Dermis blood vessel endothelial cell (primary cell): ENCODE data around the gene PLA2G4B. TPM values are rescaled to one million over a fixed set of nuclear protein-coding genes. Genes with fewer than 3 reads are reported as not detected.

Source experiments
- DNase-seq: peaks from one replicate; pipeline ENCODE4 v3.0.0; 2010
- total RNA-seq: library from RNA; depleted of rRNA; stranded (reverse); fragments of >200 nt; gene quantifications from 2 replicates; pipeline ENCODE4 v1.2.3, GENCODE V29; 2014

PLA2G4B gene
- total RNA-seq, 1 donor from 2014 or later = 1.0 TPM

DNA sequence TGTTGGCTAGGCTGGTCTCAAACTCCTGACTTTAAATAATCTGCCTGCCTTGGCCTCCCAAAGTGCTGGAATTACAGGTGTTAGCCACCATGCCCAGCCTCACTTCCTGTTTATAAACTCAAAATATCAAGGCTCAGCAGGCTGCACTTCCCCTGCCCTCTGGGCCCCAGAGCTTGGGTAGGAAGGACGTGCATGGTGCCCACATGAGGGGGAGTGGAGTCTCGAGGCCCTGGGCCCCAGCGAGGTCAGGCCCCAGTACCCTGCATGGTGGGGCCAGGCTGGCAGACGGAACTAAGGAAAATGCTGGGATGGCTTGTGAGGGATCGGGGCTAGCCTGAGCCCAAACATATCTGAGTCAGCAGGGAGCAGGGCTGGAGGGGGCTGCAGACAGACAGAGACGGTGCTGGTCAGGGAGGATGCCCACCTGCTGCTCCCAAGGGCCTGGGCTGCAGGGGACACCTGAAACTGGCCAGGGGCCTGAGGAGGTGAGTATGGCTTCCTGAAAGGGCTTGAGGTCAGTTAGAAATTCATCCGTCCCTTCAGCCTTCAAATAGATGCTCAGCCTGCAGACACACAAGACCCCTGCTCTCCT lies 50.1 kb downstream of the PLA2G4B start:
- no peak for DNase-seq

DNA sequence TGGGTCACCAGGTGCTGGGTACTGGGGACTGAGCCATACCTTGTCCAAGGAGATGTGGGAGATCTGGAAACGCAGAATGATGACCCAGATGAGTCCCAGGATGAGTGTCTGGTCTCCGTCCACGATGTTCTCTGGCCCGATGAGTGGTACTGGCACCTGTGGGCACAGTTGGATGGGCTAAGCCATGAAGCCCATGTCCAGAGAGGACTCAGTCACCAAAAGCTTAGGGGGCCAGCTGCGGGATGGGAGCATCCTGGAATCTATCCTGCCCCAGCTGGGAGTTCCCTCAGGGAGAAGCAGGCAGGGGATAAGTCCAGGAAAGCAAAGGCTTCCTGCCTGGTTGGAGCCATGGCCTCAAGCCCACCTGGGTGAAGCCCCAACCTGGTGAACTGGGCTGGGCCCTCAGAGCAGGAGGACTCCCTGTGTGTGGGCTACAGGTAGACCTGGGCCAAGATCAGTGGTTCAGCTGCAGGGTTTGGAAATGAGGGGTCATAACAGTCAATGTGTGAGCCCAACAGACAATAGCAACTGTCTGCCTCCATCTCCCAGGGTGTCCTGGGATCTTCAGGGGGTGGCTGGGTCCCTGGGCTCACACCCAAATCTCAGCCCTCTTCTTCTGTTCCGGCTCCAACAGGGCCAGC lies 51.5 kb downstream of the PLA2G4B start:
- DNase-seq = no peak

DNA sequence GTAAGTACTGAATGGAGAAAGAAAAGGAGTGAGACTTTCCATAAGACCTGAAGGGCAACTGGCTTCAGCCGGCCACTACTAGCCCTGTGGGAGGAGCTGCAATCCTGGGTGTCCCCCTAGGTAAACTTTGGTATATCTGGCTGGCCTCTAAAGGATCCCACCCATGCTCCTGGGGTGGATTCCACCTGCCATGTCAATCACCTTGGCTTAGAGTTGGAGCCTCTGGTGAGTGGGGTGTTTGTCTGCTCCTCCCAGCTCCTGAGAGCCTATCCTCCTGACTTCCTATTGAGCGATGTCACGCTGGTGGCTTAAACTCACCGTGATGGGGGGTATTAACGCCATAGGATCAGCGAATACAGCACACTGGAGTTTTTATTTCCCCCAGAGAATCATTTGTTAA lies 52.6 kb downstream of the PLA2G4B start:
- no peak for DNase-seq

DNA sequence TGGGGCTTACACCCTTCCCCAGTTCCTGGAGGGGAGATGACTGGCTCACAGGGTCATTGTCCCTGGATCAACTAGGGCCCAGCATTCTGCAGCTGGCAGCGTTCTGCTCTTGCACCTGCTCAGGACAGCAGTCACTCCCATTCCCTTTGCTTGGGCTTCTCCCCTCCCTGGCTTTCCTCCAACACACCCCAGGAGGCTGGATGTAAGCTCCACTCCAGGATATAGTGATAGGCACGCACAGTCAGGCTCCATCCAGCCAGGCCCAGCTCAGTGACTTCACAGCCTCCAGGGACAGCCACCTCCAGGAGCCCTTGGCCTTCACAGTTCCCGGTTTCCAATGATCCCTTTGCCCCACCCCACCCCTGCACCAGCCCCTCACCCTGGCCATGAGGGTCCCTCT lies 53.3 kb downstream of the PLA2G4B start:
- DNase-seq = no peak

DNA sequence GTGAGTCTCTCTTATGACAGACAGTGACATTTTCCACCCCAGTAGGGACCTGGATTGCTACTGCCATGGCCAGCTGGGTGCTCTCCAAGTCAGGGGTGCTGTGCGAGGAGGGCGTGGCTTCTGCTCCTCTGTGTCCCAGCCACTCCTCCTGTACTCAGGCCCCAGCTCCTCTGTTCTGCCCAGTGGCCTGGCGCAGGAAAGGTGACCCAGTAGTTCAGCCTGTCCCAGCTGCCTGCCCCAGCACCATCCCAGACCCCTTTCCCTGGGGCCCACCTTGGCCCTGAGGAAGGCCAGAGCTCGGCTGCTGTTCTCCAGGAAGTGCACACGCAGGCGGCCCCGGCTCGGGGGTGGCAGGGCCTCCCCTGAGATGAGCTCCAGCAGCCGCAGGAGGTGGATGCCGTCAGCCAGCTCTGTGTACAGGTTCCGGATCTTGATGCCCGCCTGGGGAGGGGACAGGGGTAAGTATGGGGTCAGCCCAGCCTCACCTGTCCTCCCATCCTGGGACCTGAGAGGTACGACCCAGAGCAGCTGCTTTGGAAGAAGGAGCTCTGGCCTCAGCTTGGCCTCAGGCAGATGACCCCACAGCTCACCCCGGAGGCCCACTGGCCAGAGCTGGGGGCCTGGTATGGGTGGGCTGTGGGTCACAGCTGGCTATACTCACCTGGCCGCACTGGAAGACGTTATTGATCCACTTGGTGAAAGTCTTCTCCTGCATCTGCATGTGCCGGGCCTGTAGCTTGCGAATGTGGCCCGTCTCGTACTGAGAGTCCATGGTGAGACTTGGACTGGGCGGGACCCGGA lies 54.2 kb downstream of the PLA2G4B start:
- no peak for DNase-seq

DNA sequence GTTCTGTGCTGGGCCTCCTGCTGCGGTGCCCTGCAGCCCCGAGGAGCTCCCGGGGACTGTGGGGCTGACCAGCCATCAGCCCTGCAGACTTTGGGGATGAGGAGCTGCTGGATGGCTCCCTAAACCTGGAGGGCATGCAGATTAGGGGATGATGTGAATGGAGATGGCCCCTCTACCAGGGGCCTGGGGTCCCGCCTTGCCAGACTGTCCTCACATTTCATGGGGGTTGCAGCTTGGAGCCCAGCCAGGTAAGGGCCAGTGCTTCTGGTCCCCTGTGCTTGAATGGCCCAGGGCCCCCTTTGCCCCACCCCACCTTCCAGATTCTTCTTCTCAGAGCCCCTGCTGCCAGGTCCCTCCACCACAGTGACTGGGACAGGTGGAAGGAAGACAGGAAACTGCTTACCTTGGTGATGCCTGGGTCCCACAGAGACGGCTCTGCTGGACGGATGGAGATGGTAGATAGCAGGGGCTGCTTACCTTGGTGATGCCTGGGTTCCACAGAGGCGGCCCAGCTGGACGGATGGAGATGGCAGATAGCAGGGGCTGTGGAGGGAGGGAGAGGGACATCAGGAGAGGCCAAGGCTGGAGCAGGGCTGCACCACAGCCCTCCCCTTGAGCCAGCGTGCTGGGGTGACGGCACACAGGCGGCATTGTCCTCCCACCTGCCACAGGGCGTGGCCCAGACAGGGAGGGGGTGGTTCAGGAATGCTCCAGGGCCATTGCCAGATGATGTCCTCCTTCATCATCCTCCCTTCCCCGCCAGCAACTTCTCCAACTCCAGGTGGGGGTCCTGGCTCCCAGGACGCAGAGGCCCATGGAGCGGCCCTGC lies 55.0 kb downstream of the PLA2G4B start, which contains the start of gene SPTBN5:
SPTBN5 (minus strand) TSS at position 632 of the 829 bp plus-strand sequence; CDS start at position 76, 556 bp downstream.
- no peak for DNase-seq

DNA sequence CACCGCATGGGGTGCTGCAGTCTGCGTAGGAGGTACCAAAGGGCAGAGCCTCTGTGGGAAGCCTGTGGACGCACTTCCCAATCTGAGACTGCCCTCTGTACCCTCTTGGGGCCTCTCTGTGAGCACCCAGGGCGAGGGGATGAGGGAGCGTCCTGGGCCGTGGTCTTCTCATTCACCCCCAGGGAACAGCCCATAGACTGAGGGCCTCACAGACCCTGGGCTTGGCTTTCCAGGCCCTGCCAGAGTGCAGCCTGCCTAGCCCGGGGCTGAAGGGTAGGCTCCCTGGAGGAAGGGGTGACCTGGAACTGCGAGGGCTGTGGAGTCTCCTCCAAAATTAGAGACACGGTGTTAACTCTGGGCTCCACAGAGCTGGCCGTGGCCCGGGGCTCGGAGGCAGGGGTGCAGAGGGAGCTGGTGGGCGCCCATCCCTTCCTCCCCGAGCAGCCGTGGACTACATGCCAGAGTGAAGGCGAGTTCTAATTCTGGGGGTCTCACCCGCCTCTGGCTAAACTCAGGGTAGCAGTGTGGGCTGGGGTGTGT lies 55.7 kb downstream of the PLA2G4B start:
- DNase-seq = no peak

DNA sequence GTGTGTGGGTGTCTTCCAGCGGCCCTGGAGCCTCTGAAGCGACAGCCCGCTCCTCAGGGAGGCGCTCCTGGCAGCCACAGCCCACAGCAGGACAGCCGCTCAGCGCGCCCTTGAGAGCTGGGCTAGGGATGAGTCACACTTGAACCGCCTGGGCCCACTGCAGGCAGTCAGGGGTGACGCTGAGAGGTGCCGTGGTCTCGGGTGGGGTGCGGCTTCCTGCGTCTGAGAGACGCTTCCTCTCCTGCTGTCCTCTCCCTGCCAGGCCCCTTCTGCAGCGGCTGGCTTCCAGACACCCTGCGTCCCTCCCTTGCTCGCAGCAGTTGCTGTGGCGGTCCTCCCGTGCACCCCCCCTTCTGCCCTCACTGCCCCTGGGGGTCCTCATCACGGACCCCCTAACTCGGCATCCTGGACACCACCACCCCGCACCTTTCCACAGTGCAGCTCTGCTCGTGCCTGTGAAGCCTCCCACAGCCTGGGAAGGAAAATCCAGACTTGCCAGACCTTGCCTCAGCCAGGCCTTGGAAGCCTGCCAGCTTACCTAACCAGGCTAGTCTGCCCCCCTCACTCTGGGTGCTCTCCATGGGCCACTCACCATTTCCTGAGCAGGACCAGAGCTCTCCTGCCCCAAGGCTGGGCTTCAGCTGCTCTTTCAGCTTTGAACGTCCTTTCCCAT lies 56.3 kb downstream of the PLA2G4B start:
- peak; percentile 85 for DNase-seq

DNA sequence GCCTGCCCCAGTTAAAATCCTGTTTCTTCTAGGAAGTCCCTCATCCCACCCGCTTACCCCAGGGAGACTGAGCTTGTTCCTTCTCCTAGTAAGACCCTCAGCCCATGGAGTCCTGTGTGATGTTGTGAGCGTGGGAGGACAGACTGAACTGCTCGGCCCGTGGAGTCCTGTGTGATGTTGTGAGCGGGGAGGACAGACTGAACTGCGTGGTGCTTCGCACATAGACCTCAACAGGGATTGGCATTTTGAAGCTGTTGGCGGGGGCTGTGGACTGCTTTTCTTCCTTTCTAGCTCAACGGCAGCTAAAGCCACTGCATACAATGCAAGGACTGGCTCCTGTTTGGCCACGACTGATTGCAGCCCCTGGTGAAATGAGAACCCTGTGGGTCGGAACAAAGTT lies 56.8 kb downstream of the PLA2G4B start:
- DNase-seq = no peak

DNA sequence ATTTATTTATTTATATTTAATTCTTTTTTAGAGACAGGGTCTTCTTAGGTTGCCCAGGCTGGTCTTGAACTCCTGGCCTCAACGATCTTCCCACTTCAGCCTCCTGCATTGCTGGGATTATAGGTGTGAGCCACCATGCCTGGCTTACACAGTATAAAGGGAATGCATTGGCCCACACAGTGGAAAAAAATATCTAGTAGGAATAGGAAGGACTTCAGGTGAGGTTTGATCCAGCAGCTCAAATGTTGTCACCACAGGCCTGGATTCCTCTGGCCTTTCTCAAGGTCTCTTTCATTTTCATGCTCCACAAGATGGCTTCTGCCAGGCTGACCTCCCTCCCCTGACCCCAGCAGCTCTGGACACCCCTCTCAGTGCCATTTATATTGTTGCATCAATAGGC lies 57.3 kb downstream of the PLA2G4B start:
- DNase-seq = no peak

DNA sequence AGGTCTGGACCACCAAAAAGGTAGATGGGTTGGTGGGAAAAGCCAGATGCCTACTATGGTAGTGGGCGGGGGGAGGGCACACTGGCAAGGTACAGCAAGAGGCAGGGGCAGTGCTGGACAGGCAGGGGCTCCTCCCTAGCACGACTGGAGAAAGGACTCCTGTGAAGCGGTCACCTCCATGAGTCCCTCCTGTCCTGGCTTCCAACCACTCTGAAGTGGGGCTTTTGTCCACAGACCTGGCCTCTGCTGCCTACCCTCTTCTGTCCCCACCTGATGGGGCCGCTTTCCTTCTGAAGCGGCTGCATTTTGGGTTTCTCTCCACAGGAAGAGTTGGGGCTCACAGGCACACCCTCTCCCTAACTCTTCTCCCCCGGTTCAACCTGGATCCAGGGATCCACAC lies 57.9 kb downstream of the PLA2G4B start:
- no peak for DNase-seq

DNA sequence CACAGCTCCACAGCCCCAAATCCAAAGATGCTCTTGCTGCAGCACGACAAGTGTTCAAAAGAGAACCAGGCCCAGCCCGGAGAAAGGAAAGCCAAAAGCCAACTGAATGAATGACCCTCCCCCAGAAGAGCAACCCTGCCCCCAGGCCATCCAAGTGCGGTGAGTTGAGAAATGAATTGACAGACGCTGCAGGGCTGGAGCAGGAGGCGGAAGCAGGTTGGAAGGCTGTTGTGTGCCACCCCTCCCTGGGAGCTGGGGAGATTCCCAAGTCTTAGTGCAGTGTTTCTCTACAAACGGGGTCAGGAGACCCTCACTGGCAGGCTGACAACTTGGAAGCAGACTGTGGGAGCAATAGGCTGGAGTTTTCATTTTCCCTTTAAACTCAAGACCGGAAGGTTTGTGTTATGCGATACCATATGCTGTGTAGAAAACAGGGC lies 58.7 kb downstream of the PLA2G4B start:
- no peak for DNase-seq

Other genes with a start within 250 kb of the PLA2G4B start
- 42.0 and 59.7 TPM in 2 replicates for gene MGA, start 178.4 kb upstream of the PLA2G4B start, total RNA-seq
- gene MAPKBP1, start 64.4 kb upstream of the PLA2G4B start, total RNA-seq = 19.4 and 20.8 TPM in 2 replicates
- 4.1 and 5.3 TPM in 2 replicates for gene JMJD7, start 10.8 kb upstream of the PLA2G4B start, total RNA-seq
- 3.2 and 11.1 TPM in 2 replicates for gene SPTBN5, start 55.2 kb downstream of the PLA2G4B start, total RNA-seq
- gene EHD4, start 133.7 kb downstream of the PLA2G4B start, total RNA-seq = 84.4 and 128 TPM in 2 replicates
- not detected in 2 replicates for gene PLA2G4E, start 182.2 kb downstream of the PLA2G4B start, total RNA-seq